GM23338 (cell line): ENCODE results near the gene TMEM212.

Source experiments
- CREB1 ChIP-seq: fragments of 250-450 bp; sonication (Bioruptor Pico); IDR thresholded peaks from 2 replicates; pipeline ENCODE4 v1.5.0; 2020; ENCODE audit warnings: low read depth, mild to moderate bottlenecking, moderate library complexity
- EZH2 ChIP-seq: fragments of 200-600 bp; sonication (generic); IDR thresholded peaks from one replicate; pipeline ENCODE4 v1.8.0; 2017; ENCODE audit warnings: antibody characterized with exemption, mild to moderate bottlenecking, low read depth; ENCODE audit not compliant: unreplicated experiment
- EZH2phosphoT487 ChIP-seq: fragments of 200-600 bp; sonication (generic); IDR thresholded peaks from one replicate; pipeline ENCODE4 v1.8.1; 2018; ENCODE audit warnings: antibody characterized with exemption; ENCODE audit not compliant: unreplicated experiment
- POLR2AphosphoS5 ChIP-seq: IDR thresholded peaks from 2 replicates; pipeline ENCODE4 v1.6.1; 2016; ENCODE audit warnings: antibody characterized with exemption, low read depth
- ZNF114 ChIP-seq: fragments of 250-450 bp; sonication (Bioruptor Pico); IDR thresholded peaks from 2 replicates; pipeline ENCODE4 v1.5.0; 2020; ENCODE audit warnings: mild to moderate bottlenecking, moderate library complexity
- TF ChIP-seq, protein P1 (sequence below), 2 experiments: fragments of 200-600 bp in 1 of 2; sonication (generic) in 1 of 2; conservative IDR thresholded peaks; 2 replicates each; pipeline versions ENCODE4 v1.5.1 to v1.6.1; 2016 to 2017; ENCODE audit warnings: antibody characterized with exemption in 2 of 2, low read depth in 2 of 2, mild to moderate bottlenecking in 2 of 2, moderate library complexity in 1 of 2

DNA sequence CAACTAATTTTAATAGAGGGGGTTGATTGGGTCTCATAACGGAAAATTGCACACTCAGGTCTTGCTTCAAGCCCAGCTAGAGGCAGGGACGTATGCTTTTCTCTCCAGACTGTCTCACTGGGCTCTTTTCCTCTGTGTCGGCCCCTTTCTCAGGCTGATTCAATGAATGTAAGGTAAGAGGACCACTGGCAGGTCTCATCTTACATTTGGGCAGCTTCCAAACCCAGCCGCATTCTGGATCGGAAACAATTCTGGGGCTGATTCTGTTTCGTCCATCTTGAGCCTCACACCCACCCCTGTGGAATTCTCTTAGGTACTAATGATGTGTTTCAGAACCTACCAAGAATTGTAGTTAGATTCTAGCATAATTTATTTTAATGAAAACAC lies 40.7 kb downstream of the TMEM212 start:
- TF ChIP-seq POLR2AphosphoS5 (no peak), CREB1 (no peak), EZH2 (no peak), ZNF114 (CRISPR knock-in tag) (no peak), EZH2phosphoT487 (no peak)
- TF ChIP-seq, protein P1, sequence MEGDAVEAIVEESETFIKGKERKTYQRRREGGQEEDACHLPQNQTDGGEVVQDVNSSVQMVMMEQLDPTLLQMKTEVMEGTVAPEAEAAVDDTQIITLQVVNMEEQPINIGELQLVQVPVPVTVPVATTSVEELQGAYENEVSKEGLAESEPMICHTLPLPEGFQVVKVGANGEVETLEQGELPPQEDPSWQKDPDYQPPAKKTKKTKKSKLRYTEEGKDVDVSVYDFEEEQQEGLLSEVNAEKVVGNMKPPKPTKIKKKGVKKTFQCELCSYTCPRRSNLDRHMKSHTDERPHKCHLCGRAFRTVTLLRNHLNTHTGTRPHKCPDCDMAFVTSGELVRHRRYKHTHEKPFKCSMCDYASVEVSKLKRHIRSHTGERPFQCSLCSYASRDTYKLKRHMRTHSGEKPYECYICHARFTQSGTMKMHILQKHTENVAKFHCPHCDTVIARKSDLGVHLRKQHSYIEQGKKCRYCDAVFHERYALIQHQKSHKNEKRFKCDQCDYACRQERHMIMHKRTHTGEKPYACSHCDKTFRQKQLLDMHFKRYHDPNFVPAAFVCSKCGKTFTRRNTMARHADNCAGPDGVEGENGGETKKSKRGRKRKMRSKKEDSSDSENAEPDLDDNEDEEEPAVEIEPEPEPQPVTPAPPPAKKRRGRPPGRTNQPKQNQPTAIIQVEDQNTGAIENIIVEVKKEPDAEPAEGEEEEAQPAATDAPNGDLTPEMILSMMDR (conservative IDR thresholded peaks at IDR 0.05; ENCODE audit: low read depth in 2 of 2) = no peak
